Measurements from ENCODE around the gene WDFY4. TPM values are rescaled to one million over a fixed set of nuclear protein-coding genes. Genes with fewer than 3 reads are reported as not detected.

The WDFY4 gene
- total and polyA plus RNA-seq, 4 donors = 0.57 to 7.1 (median 2.0) TPM

- no peak overlapping the region for H3K27ac ChIP-seq (ENCODE audit: low read depth in 1 of 2, low read length in 2 of 2)
- H3K36me3 ChIP-seq (ENCODE audit: control insufficient read depth in 4 of 4, insufficient read depth in 3 of 4, low read depth in 1 of 4, low read length in 3 of 4) = no peaks in the 10 kb centered on the region
- no peaks in the 10 kb centered on the region for H3K4me1 ChIP-seq (ENCODE audit: control insufficient read depth in 4 of 4, insufficient read depth in 4 of 4, low read length in 3 of 4)
- no peaks in the 10 kb centered on the region for H3K9me3 ChIP-seq (ENCODE audit: control insufficient read depth in 4 of 4, low read length in 3 of 4)
- peaks cover 0 to 3% (median 0%) of the 10 kb centered on the region in 4 donors for H3K27me3 ChIP-seq (ENCODE audit: control insufficient read depth in 4 of 4, insufficient read depth in 4 of 4, low read length in 3 of 4)
- no peak overlapping the region for H3K4me3 ChIP-seq (ENCODE audit: low read depth in 1 of 3, low read length in 3 of 3)
- H3K9ac ChIP-seq (ENCODE audit: low read depth in 1 of 2, low read length in 2 of 2) = no peak overlapping the region
- WGBS = 88% methylated on average over 2 of the region's 2 CpGs
- TF ChIP-seq, protein P1, sequence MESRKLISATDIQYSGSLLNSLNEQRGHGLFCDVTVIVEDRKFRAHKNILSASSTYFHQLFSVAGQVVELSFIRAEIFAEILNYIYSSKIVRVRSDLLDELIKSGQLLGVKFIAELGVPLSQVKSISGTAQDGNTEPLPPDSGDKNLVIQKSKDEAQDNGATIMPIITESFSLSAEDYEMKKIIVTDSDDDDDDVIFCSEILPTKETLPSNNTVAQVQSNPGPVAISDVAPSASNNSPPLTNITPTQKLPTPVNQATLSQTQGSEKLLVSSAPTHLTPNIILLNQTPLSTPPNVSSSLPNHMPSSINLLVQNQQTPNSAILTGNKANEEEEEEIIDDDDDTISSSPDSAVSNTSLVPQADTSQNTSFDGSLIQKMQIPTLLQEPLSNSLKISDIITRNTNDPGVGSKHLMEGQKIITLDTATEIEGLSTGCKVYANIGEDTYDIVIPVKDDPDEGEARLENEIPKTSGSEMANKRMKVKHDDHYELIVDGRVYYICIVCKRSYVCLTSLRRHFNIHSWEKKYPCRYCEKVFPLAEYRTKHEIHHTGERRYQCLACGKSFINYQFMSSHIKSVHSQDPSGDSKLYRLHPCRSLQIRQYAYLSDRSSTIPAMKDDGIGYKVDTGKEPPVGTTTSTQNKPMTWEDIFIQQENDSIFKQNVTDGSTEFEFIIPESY (IDR thresholded peaks at IDR 0.05) = no peak
- no peak for TF ChIP-seq NR2F2 (IDR thresholded peaks at IDR 0.05)
- TF ChIP-seq HNF4A (conservative IDR thresholded peaks at IDR 0.05) = no peak
- TF ChIP-seq EGR1 (IDR thresholded peaks at IDR 0.05; ENCODE audit: low read depth in 2 of 2) = no peak
- no peak for TF ChIP-seq YY1 (IDR thresholded peaks at IDR 0.05)
- DNase-seq (ENCODE audit: low spot score) = no peak
Measured at GRCh38 chr10:48906841-48907240, 222.2 kb downstream of the WDFY4 start.

GRCh38 chr10:48907730-48908129 lies 223.1 kb downstream of the WDFY4 start:
- WGBS = 88% methylated on average over 4 of the region's 4 CpGs
- Histone ChIP-seq H3K36me3 (ENCODE audit: control insufficient read depth in 4 of 4, insufficient read depth in 3 of 4, low read depth in 1 of 4, low read length in 3 of 4) (no peaks in the 10 kb centered on the region), H3K9me3 (ENCODE audit: control insufficient read depth in 4 of 4, low read length in 3 of 4) (no peaks in the 10 kb centered on the region), H3K9ac (ENCODE audit: low read depth in 1 of 2, low read length in 2 of 2) (no peak overlapping the region), H3K4me3 (ENCODE audit: low read depth in 1 of 3, low read length in 3 of 3) (no peak overlapping the region), H3K27ac (ENCODE audit: low read depth in 1 of 2, low read length in 2 of 2) (no peak overlapping the region), H3K27me3 (ENCODE audit: control insufficient read depth in 4 of 4, insufficient read depth in 4 of 4, low read length in 3 of 4) (peaks cover 0 to 3% (median 0%) of the 10 kb centered on the region in 4 donors), H3K4me1 (ENCODE audit: control insufficient read depth in 4 of 4, insufficient read depth in 4 of 4, low read length in 3 of 4) (no peaks in the 10 kb centered on the region)
- TF ChIP-seq MAX (IDR thresholded peaks at IDR 0.05) = no peak
- TF ChIP-seq HNF4G (IDR thresholded peaks at IDR 0.05) = no peak
- no peak for TF ChIP-seq GABPA (IDR thresholded peaks at IDR 0.05 in 1 of 2, conservative IDR thresholded peaks at IDR 0.05 in 1 of 2)
- TF ChIP-seq EGR1 (IDR thresholded peaks at IDR 0.05; ENCODE audit: low read depth in 2 of 2) = no peak
- TF ChIP-seq, protein P1 (IDR thresholded peaks at IDR 0.05) = no peak
- no peak for TF ChIP-seq SP1 (IDR thresholded peaks at IDR 0.05)
- TF ChIP-seq, protein P2, sequence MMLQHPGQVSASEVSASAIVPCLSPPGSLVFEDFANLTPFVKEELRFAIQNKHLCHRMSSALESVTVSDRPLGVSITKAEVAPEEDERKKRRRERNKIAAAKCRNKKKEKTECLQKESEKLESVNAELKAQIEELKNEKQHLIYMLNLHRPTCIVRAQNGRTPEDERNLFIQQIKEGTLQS (IDR thresholded peaks at IDR 0.05) = no peak
- TF ChIP-seq JUND (IDR thresholded peaks at IDR 0.05) = no peak
- TF ChIP-seq FOXA2 (IDR thresholded peaks at IDR 0.05) = no peak
- TF ChIP-seq REST (IDR thresholded peaks at IDR 0.05) = no peak
- TF ChIP-seq YY1 (IDR thresholded peaks at IDR 0.05) = no peak
- no peak for TF ChIP-seq FOXA1 (IDR thresholded peaks at IDR 0.05)
- DNase-seq (ENCODE audit: low spot score) = no peak

Measured in liver (tissue), 9 donors.